ENCODE data around the gene ORAI3. TPM values are rescaled to one million over a fixed set of nuclear protein-coding genes. Genes with fewer than 3 reads are reported as not detected.
A peak's percentile ranks its signal among the peaks of the same experiment; 100 is the strongest.

ORAI3 gene
- total and polyA plus RNA-seq, 2 of the 13 experiments (the other 11 are each of a cell fraction or from before 2014, with no cell fraction given), result 11.4 to 32.0 TPM

DNA sequence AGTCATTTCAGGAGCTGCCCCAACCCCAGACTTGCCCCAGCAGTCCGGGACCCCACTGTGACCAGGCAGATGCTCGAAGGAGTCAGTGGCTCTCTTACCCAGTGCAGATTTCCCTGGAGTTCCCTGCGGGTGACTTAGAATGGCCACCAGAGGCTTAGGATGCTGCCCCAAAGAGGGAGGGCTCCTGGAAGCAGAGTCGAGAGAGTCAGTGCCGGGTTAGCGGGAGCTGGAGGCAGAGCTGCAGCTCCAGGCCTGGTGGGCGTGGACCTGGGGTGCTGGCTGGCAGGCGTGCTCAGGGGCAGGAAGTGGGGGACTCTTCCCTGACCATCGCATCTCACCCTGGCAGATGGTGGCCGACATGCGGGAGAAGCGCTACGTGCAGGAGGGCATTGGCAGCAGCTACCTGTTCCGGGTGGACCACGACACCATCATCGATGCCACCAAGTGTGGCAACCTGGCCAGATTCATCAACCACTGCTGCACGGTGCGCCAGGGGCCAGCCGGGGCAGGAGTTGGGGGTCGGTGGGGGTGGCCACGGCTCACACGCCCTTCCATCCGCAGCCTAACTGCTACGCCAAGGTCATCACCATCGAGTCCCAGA, 34.5 kb downstream of the ORAI3 start (continued):
- TF ChIP-seq, protein P1, sequence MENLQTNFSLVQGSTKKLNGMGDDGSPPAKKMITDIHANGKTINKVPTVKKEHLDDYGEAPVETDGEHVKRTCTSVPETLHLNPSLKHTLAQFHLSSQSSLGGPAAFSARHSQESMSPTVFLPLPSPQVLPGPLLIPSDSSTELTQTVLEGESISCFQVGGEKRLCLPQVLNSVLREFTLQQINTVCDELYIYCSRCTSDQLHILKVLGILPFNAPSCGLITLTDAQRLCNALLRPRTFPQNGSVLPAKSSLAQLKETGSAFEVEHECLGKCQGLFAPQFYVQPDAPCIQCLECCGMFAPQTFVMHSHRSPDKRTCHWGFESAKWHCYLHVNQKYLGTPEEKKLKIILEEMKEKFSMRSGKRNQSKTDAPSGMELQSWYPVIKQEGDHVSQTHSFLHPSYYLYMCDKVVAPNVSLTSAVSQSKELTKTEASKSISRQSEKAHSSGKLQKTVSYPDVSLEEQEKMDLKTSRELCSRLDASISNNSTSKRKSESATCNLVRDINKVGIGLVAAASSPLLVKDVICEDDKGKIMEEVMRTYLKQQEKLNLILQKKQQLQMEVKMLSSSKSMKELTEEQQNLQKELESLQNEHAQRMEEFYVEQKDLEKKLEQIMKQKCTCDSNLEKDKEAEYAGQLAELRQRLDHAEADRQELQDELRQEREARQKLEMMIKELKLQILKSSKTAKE (CRISPR knock-in tag; IDR thresholded peaks at IDR 0.05; ENCODE audit: borderline replicate concordance), result no peak

DNA sequence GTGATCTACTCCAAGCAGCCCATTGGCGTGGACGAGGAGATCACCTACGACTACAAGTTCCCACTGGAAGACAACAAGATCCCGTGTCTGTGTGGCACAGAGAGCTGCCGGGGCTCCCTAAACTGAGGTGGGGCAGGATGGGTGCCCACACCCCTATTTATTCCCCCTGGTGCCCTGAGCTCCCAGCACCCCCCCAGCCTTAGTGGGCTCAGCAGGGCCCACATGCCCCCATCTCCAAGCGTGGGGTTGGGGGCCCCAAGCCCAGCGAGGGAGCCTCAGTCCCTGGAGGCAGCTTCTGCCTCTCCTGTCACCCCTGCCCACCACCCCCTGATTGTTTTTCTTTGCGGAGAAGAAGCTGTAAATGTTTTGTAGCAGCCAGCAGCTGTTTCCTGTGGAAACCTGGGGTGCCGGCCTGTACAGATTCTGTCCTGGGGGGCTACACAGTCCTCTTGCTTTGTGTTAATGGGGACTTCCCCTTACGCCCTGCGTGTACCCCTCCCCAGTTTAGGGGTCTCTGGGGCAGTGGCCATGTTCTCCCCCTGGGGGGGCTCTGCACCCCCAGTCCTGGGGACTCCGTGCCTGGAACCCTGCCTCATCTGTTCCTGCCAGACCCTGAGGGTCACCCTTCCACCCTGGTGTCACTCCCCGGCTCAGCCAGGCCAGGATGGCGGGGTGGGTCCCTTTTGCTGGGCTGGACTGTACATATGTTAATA, 35.2 kb downstream of the ORAI3 start:
- H3K27me3 ChIP-seq (ENCODE audit: control insufficient read depth in 1 of 2, insufficient read depth in 2 of 2, low read length in 2 of 2), result no peaks in the 10 kb centered on the region
- 97% methylated on average over 14 of the region's 14 CpGs for WGBS (ENCODE audit: low lambda C conversion rate)
- no peaks in the 10 kb centered on the region for H3K9me3 ChIP-seq (ENCODE audit: low read length)
- CTCF ChIA-PET (ENCODE audit: low intra/inter-chr PET ratio, low total read pairs), result interaction anchor here (0.6 to 2.5 kb wide), 10 partner anchors 26 to 884 kb away, joined by 3 to 29 read pairs (median 7); partner anchors contain the start of genes STX1B, STX4, VKORC1 and ZNF646
- H3K36me3 ChIP-seq (replicated peaks in 1 of 2; ENCODE audit: control insufficient read depth in 1 of 2, insufficient read depth in 2 of 2, low read length in 2 of 2), result peaks cover 14 to 48% of the 10 kb centered on the region in 2 experiments
- H3K9ac ChIP-seq (ENCODE audit: insufficient read depth, low read depth, low read length), result no peak overlapping the region
- TF ChIP-seq ZFP36L2 (CRISPR knock-in tag; IDR thresholded peaks at IDR 0.05) (no peak), ZMYM4 (CRISPR knock-in tag; IDR thresholded peaks at IDR 0.05) (no peak), GABPA (IDR thresholded peaks at IDR 0.05; ENCODE audit: low read depth, low read length) (no peak), GABPA (CRISPR knock-in tag; IDR thresholded peaks at IDR 0.05; ENCODE audit: low read depth) (no peak), ZNF709 (CRISPR knock-in tag; IDR thresholded peaks at IDR 0.05) (no peak), TBX2 (CRISPR knock-in tag; IDR thresholded peaks at IDR 0.05; ENCODE audit: borderline replicate concordance) (no peak), FOXM1 (CRISPR knock-in tag; IDR thresholded peaks at IDR 0.05) (no peak), NONO (IDR thresholded peaks at IDR 0.05) (no peak), NONO (CRISPR knock-in tag; conservative IDR thresholded peaks at IDR 0.05) (peak; percentile 14; the same call in 1 of the 2 replicates)
- TF ChIP-seq, protein P2, sequence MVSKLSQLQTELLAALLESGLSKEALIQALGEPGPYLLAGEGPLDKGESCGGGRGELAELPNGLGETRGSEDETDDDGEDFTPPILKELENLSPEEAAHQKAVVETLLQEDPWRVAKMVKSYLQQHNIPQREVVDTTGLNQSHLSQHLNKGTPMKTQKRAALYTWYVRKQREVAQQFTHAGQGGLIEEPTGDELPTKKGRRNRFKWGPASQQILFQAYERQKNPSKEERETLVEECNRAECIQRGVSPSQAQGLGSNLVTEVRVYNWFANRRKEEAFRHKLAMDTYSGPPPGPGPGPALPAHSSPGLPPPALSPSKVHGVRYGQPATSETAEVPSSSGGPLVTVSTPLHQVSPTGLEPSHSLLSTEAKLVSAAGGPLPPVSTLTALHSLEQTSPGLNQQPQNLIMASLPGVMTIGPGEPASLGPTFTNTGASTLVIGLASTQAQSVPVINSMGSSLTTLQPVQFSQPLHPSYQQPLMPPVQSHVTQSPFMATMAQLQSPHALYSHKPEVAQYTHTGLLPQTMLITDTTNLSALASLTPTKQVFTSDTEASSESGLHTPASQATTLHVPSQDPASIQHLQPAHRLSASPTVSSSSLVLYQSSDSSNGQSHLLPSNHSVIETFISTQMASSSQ (IDR thresholded peaks at IDR 0.05; ENCODE audit: low read depth), result no peak
- TF ChIP-seq, protein P2 (CRISPR knock-in tag; IDR thresholded peaks at IDR 0.05; ENCODE audit: borderline replicate concordance), result no peak
- no peak overlapping the region for H3K4me3 ChIP-seq (replicated peaks in 1 of 3; ENCODE audit: insufficient read depth in 1 of 3, low read depth in 2 of 3, low read length in 3 of 3)
- no peak overlapping the region for H2AFZ ChIP-seq (ENCODE audit: low read length)
- DNase-seq (ENCODE audit: low spot score) (no peak), ATAC-seq (no peak), FAIRE-seq (no peak)
- no peak overlapping the region for H3K4me2 ChIP-seq (ENCODE audit: low read depth, low read length)
- no peak overlapping the region for H3K27ac ChIP-seq (ENCODE audit: extremely low read length, insufficient read depth, low read length)
- BruUV-seq (replicated peaks), result no TSS peak
- H3K79me2 ChIP-seq (ENCODE audit: insufficient read depth, low read length), result no peaks in the 10 kb centered on the region
- POLR2A ChIA-PET, result interaction anchor here (0.5 to 3.7 kb wide), 21 partner anchors 9 to 889 kb away, joined by 3 to 81 read pairs (median 6); partner anchors contain the start of genes KAT8, PHKG2, STX4 and VKORC1
- peaks cover 16% of the 10 kb centered on the region for H3K4me1 ChIP-seq (ENCODE audit: insufficient read depth, low read length)
- intact Hi-C loops (cut with micrococcal nuclease; ENCODE audit: unreplicated experiment) (loop anchor here (10.0 kb wide), 1 partner anchor 881 kb away; no protein-coding TSS in a partner anchor), in situ Hi-C loops (cut with HindIII; ENCODE audit: extremely low pct_ligation_motif_present, low pct_unique_long_range_greater_than_20kb) (loop anchor here (25.0 kb wide), 1 partner anchor 728 kb away; a partner anchor contains a TSS)
- no peaks in the 10 kb centered on the region for H4K20me1 ChIP-seq (ENCODE audit: insufficient read depth, low read length)
